GM18505 (cell line): ENCODE data around the gene EPB41L3.
"Not testable (repeated sequence)": the region's sequence is repeated elsewhere in the genome, so short reads cannot be mapped to it uniquely, and the experiment has no call there.

Source experiments
- ATAC-seq: cut with Tn5 transposase; IDR thresholded peaks from one replicate; pipeline ENCODE4 v1.9.1; 2021; ENCODE audit not compliant: unreplicated experiment
- POLR2A ChIP-seq: IDR thresholded peaks from 4 replicates; pipeline ENCODE4 v1.6.1; 2011; ENCODE audit warnings: borderline replicate concordance; ENCODE audit not compliant: insufficient read depth, insufficient read length; ENCODE audit errors: extremely low read depth

Gene EPB41L3

GRCh38 chr18:5498452-5498851 is 45.3 kb downstream of the EPB41L3 start:
- no peak for TF ChIP-seq POLR2A
- no peak for ATAC-seq

GRCh38 chr18:5496305-5496704 is 47.5 kb downstream of the EPB41L3 start:
- no peak for ATAC-seq

GRCh38 chr18:5490753-5491480 is 52.9 kb downstream of the EPB41L3 start:
- no peak for ATAC-seq
- no peak for TF ChIP-seq POLR2A

More at GRCh38 chr18:5496305-5496704, 47.5 kb downstream of the EPB41L3 start:
- no peak for TF ChIP-seq POLR2A

- ATAC-seq = no peak
- no peak for TF ChIP-seq POLR2A
Observed at GRCh38 chr18:5488844-5489243, 55.0 kb downstream of the EPB41L3 start.

GRCh38 chr18:5488044-5488443 is 55.8 kb downstream of the EPB41L3 start:
- ATAC-seq = not testable (repeated sequence)

- ATAC-seq = no peak
- no peak for TF ChIP-seq POLR2A
Observed at GRCh38 chr18:5484526-5484925, 59.3 kb downstream of the EPB41L3 start.

- TF ChIP-seq POLR2A = no peak
- no peak for ATAC-seq
Observed at GRCh38 chr18:5481621-5482020, 62.2 kb downstream of the EPB41L3 start.

GRCh38 chr18:5478261-5478660 is 65.5 kb downstream of the EPB41L3 start:
- no peak for ATAC-seq
- no peak for TF ChIP-seq POLR2A

GRCh38 chr18:5476961-5477800 is 66.6 kb downstream of the EPB41L3 start:
- no peak for ATAC-seq
- no peak for TF ChIP-seq POLR2A

GRCh38 chr18:5475267-5475666 is 68.5 kb downstream of the EPB41L3 start:
- TF ChIP-seq POLR2A = no peak

GRCh38 chr18:5469340-5469739 is 74.5 kb downstream of the EPB41L3 start:
- ATAC-seq = no peak
- no peak for TF ChIP-seq POLR2A

More at GRCh38 chr18:5475267-5475666, 68.5 kb downstream of the EPB41L3 start:
- no peak for ATAC-seq

- no peak for TF ChIP-seq POLR2A
Observed at GRCh38 chr18:5468394-5468793, 75.4 kb downstream of the EPB41L3 start.

GRCh38 chr18:5467671-5468070 is 76.1 kb downstream of the EPB41L3 start:
- TF ChIP-seq POLR2A = no peak
- no peak for ATAC-seq

More at GRCh38 chr18:5468394-5468793, 75.4 kb downstream of the EPB41L3 start:
- no peak for ATAC-seq

GRCh38 chr18:5466256-5466655 is 77.5 kb downstream of the EPB41L3 start:
- no peak for ATAC-seq
- TF ChIP-seq POLR2A = no peak
